Measurements from ENCODE around the gene SSBP3.
"Not testable (repeated sequence)": the region's sequence is repeated elsewhere in the genome, so short reads cannot be mapped to it uniquely, and the experiment has no call there.

Gene SSBP3

DNA sequence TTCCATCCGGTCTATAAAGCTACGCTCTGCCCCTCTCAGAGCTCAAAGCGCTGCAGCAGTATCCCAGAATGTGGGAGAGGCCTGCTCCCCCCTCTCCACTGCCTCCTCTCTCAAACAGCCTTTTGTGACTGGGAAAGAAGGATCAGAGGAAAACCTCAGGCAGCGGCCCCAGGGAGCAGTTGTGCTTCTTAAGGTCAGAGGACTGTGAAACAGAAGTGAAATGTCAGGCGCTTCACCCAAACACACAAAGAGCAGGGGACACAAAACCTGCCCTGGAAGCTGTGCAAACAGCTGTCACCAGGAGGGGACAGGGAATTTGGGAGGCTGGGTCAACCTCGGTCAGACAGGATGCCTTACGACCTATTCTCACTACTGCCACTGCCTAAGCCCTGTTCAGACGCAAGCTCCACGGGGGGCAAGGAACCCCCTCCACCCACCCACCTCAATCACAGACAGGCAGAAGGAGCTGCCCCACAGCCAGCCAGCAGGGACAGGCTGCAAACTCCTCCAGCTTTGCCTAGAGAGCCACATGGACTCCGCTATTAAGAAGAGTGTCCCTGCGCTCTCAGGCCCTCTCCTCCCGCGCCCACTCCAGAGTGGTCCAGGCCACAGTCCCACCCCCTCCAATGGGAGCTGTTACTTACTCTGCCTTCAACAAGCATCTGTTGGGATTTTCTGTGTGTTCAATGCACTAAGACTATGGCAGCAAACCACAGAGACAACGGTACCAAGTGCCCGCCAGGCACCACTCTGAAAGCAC, 14.6 kb downstream of the SSBP3 start:
- DNase-seq = no peak

DNA sequence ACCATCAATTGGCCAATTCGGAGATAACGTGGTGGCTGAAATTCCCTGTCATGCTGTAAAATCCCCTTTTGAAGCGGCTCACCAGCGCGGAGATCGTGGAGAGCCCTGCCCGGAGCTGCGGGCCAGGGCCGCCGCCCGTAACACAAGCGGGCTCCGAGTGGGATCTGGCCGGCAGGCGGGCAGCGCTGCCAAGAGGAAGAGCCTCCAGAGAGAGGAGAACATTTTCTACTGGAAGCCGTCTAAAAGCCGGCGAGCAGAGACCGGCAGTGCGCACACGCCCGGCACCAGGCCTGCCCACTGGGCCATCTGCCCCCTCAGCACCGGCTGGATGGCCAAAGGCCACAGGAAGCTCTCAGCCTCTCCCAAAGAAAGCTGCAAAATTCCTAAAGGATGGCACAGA, 15.5 kb downstream of the SSBP3 start:
- DNase-seq = no peak

DNA sequence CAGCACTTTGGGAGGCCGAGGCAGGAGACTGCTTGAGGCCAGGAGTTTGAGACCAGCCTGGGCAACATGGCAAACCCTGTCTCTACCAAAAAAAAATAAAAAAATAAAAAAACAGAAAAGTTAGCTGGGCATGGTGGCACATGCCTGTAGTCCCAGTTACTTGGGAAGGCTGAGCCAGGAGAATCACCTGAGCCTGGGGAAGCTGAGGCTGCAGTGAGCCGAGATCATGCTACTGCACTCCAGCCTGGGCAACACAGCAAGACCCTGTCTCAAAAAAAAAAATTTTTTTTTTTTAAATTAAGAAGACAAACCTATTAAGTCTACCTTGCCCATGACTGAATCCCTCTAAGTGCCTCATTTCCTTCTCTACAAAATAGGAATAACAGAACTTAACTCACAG, 16.6 kb downstream of the SSBP3 start:
- DNase-seq = not testable (repeated sequence)

DNA sequence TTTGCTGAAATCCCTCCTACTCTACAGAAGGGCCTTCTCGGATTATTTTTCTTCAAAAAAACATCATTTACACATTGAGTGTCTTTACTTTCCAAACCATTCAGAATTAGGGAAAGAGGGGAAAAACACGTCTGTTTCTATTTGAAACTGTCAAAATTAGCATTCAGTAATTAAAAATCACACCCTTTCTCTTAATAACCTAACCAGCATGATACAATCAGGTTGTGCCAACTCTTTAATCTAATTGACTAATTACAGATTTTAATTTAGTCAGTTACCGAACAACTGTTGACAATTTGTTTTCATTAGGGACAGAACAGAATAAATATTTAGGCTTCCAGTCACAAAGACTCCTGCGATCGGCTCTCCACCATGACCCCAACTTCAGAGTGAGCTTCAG, 18.8 kb downstream of the SSBP3 start:
- no peak for DNase-seq

DNA sequence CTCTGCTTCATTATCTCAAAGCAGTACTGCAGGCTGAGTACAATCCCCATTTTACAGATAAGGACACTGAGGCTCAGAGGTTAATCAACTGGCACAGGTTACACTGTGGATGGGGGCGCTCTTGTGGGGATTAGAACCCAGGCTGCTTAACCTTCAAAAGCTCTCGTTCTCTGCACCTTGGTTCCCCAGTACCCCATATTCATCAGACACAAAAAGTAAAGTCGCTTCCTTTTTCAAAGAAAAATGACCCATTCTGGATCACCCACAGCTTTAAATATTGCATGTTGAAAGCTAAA, 20.5 kb downstream of the SSBP3 start:
- DNase-seq = no peak

DNA sequence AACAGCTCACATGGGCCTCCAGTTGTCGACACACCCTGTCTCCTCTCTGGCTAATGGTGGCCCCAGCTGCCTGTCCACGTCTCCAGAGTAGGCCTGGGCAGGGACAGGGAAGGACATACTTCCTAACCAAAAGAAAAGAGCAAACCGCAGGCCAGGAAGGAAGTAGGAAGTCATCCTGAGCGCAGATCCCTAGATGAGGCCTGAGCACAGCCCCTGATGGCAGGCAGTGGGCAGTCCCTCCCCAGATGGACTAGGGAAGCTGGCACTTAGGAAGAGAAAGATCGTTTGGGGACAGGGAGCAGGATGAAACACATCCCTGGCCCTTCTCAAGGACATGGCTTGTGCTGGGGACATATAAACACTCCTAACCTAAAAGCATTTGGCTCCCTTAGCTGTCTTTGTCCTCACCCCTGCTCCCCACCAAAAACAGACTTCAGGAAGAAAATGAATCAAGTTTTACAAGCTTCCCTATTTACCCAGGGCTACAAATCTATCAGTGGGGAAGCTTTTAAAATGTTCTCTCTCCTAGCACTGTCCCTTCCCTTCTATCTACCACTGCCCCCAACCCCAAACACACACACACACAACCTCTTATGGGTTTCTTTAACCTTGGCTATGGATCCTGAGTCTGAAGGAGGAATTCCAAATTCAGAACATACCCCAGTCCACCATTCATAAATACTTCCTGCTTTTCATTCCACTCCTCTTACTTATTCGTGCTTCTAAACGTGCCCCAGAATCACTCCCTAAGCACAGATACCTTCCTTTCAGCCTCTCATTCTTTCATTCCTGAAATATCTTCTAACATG, 21.1 kb downstream of the SSBP3 start:
- no peak for DNase-seq

DNA sequence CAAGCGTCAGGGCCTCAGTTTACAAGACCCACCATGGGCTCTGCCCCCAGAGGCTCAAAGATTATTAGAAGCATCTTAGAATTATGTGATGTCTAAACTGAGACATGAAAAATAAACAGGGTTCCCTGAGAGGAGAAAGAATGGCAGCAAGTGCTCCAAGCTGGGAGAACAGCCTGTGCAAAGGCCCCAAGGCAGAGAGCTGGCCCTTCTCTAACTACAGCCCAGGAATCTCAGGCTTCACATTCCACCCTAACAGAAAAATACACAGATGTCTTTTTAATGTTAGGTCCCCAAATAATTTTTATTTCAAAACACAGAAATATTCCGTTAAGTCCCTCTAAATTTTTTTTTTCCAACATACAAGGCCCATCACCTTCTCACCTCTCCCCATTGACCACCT, 21.7 kb downstream of the SSBP3 start:
- DNase-seq = no peak

DNA sequence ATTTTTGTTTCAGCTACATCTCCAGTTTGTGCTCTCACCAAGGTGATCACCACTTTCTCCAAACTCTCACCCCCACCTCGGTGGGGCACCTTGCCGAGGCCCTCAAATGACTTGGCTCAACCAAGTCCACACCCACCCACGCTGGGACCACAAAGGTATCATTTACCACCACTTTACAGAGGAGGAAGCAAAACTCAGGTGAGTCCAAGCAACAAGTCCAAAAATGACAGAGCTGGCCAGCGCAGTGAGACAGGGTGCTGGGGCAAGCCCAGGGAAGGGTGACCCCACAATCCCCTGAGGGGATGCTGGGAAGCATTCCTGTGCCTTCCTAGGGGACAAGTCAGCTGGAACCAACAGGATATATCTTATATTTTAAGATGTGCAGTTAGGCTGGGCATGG, 24.7 kb downstream of the SSBP3 start:
- no peak for DNase-seq

DNA sequence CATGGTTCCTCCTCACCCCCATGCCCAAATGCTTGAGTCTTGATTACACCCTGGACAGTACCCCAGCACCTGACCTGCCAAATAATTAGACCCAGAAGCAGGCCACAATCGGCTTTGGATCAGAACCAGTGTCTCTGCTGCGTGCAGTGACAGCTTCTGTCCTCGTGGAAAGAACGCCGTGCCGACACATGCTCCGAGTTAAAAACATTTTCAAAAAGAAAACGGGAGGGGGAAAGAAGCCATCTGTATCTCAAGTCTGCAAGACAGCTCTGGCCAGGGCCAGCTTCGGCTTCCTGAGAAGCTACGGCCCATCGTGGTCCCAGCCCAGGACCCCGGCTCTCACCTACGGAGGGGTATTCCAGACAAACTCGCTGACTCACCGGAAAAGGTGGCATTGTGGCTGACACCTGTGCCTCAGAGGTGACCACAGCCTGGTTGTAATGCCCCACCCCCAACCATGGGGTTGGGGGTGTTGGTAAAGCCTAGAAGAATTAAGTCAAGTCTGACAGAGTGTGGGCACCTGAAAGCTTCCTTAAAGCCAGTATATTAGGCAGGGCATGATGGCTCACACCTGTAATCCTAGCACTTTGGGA, 25.8 kb downstream of the SSBP3 start:
- no peak for DNase-seq

DNA sequence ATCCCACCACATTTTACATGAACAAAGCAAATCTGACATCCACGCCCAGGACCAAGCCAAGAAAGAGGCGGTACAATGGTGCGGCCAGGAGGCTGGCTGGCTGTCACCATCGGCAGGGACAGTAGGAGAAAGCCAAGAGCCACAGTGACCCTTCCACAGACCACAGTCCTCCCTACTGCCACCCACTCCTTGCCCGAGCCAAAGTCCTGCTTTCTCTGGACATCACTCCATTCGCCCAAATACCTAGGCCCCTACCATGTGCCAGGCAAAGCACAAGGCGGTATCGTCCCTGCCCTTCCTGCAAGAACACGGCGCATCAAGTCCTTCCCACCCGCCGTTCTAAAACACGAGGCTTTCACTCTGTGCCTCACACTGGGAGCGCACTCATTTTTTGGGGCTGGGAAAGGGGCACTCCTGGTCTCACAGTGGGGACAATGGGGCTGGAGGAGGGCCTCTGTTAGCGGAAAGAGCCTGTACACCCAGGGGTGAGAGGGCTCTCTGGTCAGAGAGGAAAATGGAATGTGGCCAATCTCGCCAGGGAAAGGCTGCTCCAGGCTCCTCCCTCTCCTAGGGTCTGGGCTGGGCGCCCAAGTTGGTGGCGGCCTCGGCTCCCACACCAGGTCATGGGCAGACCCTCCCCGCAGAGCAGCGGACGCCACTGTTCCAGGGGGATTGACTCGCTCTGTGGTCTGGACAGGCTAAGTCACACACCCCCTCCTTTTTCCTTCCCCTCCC, 26.5 kb downstream of the SSBP3 start:
- DNase-seq = no peak

DNA sequence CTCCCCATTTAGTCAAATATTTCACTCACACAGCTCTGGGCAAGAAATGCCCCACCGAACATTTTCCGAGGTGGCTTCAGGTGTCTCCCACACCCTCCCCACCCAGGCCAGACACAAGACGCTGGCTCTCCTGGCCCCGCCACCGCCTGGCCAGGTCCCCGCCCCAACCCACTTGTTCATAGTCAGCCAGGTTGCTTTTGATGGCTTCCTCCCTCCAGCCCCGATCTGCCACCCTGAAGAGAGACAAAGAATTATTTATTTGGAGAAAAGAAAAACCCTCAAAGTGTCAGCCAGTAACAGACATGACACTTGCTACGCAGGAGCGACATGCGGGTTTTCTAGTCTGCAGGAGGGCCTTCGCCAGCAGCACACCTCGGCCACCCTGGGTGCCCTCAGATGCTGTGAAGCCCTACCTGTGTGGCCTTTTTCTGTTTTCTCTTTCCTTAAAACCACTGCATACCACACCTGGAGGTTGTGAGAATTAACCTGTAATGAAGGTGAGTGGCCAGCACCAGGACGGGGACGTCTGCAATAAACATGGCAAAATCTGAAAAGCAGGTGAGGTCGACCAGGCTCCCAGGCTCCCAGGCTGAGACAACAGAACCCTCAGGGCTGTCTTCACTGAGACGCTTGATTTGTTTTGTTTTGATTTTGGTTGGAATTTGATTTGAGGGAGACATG, 27.2 kb downstream of the SSBP3 start:
- no peak for DNase-seq

DNA sequence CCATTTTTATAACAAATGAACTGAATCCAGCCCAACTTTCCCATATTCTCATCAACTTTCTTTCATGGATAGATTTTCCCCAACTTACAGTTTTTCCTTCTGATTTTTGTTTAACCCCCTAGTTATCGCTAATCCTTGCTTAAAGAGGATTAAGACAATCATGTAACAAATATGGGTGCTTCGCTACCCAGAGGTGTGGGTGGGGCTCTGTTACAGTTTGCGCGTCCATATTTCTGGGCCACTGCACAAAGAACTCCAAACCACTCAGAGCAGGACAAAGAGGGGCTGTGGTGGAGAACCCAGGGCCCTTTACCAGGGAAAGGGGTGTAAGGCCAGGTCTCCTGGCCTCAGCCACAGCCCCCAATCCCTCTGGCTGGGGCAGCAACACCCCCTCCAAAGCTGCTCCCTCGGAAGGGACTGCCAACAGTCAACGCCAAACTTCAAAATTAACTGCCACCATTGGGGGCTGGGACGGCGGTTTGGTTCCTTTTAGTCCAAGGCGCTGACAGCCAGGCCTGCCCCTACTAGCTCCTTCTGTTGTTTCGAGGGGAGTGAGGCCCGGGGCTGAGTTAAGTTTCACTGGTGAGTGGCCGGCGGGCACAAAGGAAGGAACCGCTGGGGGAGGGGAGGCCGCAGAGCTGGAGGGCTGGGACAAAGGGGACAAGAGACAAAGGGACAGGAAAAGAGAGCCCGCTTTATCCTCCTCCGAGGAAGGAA, 27.9 kb downstream of the SSBP3 start:
- DNase-seq = no peak

DNA sequence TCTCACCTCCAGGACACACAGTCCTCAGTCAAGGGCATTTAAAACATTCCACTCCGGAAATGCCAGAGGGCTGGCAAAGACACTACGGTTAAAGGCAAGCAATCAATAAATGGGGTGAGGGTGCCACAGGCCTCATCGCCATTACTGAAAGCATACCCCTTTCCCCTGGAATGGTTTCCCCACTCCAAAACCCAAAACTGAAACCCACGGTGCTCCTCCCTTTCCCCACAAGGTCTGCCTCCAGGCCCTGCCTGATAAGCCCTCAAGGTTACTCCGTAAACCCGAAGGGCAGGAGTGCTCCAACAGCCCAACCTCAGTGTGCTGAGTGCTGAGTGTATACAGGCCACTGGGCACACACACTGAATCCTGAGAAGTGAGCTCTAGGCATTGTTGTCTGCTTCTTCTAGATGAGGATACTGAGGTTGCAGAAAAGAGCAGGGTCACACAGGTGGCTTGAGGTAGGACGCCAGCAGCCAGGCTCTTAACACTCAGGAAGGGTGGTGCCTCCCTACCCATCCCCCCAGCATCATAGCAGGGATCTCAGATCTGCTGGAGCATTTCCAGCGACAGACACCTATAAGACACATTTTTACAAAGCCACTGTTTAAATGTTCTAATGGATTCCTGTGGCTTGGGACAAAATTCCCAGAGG, 29.0 kb downstream of the SSBP3 start:
- no peak for DNase-seq

DNA sequence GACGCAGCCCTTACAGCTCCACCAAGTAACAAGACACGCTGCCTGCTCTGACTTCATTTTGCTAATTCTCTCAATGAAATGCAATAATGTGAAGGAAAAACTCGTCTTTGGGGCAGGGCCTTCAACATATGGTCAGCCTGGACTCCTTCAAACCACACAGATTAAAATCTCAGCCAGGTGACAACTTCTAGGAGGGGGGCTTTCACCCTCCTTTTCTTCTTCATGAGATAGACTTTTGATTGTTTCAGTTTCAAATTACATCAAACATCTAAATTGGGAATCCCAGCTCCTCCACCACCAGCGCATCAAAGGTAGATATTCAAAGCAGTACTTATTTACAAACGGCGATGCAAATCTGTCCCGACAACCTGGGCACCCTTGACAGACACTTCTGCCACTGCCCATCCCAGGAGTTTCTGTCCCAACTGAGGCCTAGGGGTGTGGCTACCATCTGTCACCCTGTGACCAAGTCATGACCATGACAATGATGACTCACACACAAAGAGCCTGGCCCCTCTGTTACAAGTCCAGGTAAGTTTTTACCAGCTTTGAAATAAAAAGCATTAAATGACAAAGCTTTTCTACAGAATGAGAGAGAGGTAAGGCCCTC, 29.7 kb downstream of the SSBP3 start:
- no peak for DNase-seq

DNA sequence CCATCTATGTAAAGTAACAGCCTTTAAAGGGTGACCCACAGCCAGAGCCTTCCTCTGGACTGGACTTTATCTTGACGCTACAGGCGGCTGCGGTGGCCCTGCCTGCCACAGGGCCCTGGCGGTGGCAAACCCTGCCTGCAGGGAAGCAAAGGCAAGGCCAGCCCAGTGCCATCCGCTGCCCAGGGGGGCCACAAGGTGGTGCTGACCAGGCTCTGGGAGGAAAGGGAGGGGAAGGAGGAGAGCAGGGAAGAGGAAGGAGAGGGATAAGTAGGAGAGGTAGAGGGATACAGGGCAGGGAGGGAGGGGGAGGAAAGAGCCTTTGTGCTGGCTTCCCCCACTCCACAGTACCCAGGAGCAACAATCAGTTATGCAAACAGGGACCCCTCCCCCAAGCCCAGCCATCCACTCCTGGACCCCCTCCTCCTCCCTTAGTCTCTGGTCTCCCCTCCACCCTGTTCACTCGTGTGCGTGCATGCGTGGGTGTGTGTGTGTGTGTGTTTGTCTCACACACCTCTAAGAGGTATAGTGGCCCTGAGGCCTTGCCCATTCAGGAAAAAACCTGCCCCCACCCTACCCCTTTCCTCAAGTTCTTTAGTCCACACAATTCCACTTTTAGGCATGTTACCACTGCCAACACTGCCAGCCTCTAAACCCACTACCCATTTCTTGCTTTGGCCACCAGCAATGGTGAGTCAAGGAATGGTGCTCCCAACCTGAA, 30.3 kb downstream of the SSBP3 start:
- DNase-seq = no peak

DNA sequence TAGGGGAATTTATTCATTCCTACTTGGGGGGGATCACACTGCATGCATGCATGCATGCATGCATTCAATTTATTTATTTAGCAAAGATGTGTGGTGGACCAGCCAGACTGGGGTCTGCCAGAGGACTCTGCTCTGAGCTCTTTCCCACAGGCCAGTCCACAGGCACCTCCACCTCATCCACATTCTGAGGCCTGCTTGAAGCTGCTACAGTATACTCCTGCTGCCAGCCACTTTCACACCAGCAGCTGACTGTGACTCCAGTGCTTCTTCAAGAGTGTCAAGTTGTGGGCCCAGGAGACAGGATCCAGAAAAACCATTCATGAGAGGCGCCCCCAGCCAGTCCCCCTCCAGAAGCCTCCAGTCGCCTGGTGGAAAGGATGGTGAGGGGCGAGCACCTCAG, 30.9 kb downstream of the SSBP3 start:
- no peak for DNase-seq

DNA sequence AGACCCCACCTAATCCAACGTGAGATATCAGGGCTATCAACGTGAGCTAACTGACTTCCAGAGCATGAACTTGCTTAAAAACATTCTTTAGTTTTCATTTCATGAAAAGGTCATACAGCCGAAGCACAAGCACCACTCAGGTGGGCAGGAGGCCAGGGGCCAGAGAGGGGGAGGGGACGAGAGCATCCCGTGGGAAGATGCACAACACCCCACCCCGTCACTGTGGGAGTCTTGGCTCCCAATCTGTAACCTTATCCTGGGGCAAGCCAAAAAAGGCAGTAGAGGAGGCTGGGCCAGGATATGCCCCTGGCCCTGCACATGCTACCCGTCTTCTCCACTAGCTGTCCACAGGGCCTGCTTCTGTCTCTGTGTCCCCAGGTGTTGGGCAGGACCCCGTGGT, 31.4 kb downstream of the SSBP3 start:
- no peak for DNase-seq

DNA sequence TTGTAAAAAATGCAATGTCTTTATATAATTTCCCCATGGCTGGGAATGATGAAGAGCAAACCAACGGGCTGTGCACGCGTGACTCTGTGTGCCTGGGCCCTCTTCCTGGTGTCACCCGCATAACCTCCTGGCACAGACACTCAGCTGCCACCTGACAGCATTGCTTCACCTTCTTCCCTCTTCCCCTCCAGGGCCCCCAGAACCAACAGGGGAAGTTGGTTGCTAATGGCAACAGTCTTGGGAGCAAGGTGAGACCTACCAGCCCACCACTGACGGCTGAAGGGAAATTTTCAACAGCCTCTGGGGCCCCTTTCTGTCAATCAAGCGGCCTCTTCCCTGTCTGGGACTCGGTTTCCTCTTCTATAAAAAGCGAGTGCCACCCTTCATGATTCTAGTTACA, 33.2 kb downstream of the SSBP3 start:
- DNase-seq = no peak

DNA sequence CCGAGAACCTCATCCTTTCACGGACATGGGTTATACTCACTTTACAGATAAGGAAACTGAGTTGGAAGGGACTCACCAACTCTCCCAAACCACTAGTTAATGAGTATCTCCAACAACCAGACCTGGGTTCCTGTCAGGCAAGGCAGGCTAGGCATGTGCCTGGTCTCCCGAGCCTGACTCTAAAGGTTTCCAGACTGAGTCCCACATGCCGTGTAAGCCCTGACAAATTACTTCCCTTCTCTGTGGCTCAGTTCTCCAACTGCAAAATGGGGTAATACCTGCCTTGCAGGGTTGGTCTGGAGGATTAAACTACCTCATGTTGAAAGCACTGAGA, 34.3 kb downstream of the SSBP3 start:
- DNase-seq = no peak

DNA sequence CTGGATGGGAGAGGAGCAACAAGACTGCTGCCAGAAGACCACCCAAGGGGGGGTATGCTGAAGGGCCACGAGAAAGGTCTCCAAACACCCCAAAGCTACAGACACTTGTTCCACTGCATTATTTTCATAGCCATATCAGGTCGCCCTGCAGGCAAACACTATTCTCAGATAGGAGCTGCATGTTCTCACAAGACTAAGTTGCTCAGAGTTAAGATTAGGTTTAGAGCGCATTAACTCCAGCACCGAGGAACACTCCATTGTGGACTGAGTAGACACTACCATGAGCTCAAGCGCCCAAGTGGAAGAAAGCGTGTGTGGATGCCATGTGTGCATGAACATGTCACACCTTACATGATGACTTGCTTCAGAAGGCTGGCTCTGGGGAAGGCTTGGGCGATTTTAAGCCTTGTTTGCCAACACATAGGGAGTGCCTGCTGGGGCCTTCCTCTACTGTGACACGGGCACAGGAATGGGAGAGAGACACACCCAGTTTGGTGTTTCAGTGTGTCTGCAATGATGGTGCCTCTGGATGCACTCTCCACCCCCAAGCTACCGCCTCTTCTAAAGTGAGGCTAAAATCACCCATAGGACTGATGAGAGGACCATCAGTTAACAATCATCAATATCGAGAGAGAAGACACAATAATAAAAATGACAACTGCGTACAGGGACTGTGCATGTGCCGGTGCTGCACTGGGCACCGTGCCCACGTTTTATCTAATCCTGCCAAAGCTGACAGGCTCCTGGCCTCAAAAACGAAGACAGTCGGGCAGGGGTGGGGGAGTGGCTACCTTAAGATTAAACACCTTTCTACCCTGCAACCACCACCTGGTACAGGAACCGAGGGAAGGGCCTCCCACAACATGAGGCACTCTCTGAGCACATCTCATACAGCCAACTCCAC, 34.9 kb downstream of the SSBP3 start:
- DNase-seq = no peak
